ENCODE results near the gene ECPAS. TPM values are rescaled to one million over a fixed set of nuclear protein-coding genes. Genes with fewer than 3 reads are reported as not detected.

Gene ECPAS
- total RNA-seq, 1 experiment from 2014 or later: 122 TPM

GRCh38 chr9:111458139-111459009 is 25.8 kb downstream of the ECPAS start:
- no peak overlapping the region for H3K27ac Mint-ChIP-seq
- ATAC-seq (no peak), DNase-seq (ENCODE audit: low spot score) (no peak)
- ChIA-PET POLR2A (no interaction called here), CTCF (no interaction called here)
- peaks cover 48% of the 10 kb centered on the region for H3K4me1 Mint-ChIP-seq
- no peaks in the 10 kb centered on the region for H3K27me3 Mint-ChIP-seq (ENCODE audit: low read depth)
- H3K36me3 Mint-ChIP-seq: peaks cover 21% of the 10 kb centered on the region
- TF ChIP-seq TEAD4 (CRISPR knock-in tag; IDR thresholded peaks at IDR 0.05) (no peak), EMX1 (CRISPR knock-in tag; IDR thresholded peaks at IDR 0.05) (no peak), GRHL2 (CRISPR knock-in tag; IDR thresholded peaks at IDR 0.05; ENCODE audit: insufficient replicate concordance, severe bottlenecking) (no peak), FOXP4 (CRISPR knock-in tag; IDR thresholded peaks at IDR 0.05) (no peak), AR (CRISPR knock-in tag; IDR thresholded peaks at IDR 0.05) (no peak), ATF1 (CRISPR knock-in tag; IDR thresholded peaks at IDR 0.05) (no peak), RORB (CRISPR knock-in tag; IDR thresholded peaks at IDR 0.05) (no peak), IRF1 (CRISPR knock-in tag; IDR thresholded peaks at IDR 0.05) (no peak), ZNF317 (CRISPR knock-in tag; IDR thresholded peaks at IDR 0.05; ENCODE audit: borderline replicate concordance, low read depth) (no peak), TP53 (CRISPR knock-in tag; IDR thresholded peaks at IDR 0.05) (no peak), ZNF219 (CRISPR knock-in tag; IDR thresholded peaks at IDR 0.05; ENCODE audit: borderline replicate concordance) (no peak), ZNF425 (CRISPR knock-in tag; conservative IDR thresholded peaks at IDR 0.05) (no peak), MLX (CRISPR knock-in tag; IDR thresholded peaks at IDR 0.05) (no peak)
- H3K9me3 Mint-ChIP-seq: peaks cover 19% of the 10 kb centered on the region
- no peak overlapping the region for H3K4me3 Mint-ChIP-seq

- Mint-ChIP-seq H3K9me3 (peaks cover 2% of the 10 kb centered on the region), H3K27me3 (ENCODE audit: low read depth) (no peaks in the 10 kb centered on the region), H3K4me1 (peaks cover 63% of the 10 kb centered on the region), H3K27ac (peak overlapping the region; percentile 15), H3K36me3 (peaks cover 6% of the 10 kb centered on the region), H3K4me3 (no peak overlapping the region)
- POLR2A ChIA-PET: no interaction called here
- peak; percentile 25; the same call in 1 of the 2 replicates for ATAC-seq
- DNase-seq (ENCODE audit: low spot score): no peak
- CTCF ChIA-PET: no interaction called here
- TF ChIP-seq ESRRA (CRISPR knock-in tag; IDR thresholded peaks at IDR 0.05; ENCODE audit: borderline replicate concordance) (no peak), ZNF138 (CRISPR knock-in tag; conservative IDR thresholded peaks at IDR 0.05) (no peak), ZBTB21 (CRISPR knock-in tag; IDR thresholded peaks at IDR 0.05; ENCODE audit: borderline replicate concordance) (no peak), STAT6 (CRISPR knock-in tag; conservative IDR thresholded peaks at IDR 0.05; ENCODE audit: low read depth) (no peak), TP53 (CRISPR knock-in tag; IDR thresholded peaks at IDR 0.05) (no peak), EMX1 (CRISPR knock-in tag; IDR thresholded peaks at IDR 0.05) (no peak), HMGXB4 (CRISPR knock-in tag; IDR thresholded peaks at IDR 0.05) (no peak), NFATC4 (CRISPR knock-in tag; IDR thresholded peaks at IDR 0.05) (no peak), ZNF232 (CRISPR knock-in tag; IDR thresholded peaks at IDR 0.05) (no peak), HMGA2 (CRISPR knock-in tag; IDR thresholded peaks at IDR 0.05) (no peak), GTF2I (CRISPR knock-in tag; conservative IDR thresholded peaks at IDR 0.05) (no peak)
Observed at GRCh38 chr9:111456529-111456928, 27.7 kb downstream of the ECPAS start.

All from WTC11 (cell line).